A549 (cell line): Measurements from ENCODE around the gene MYO1E. TPM values are rescaled to one million over a fixed set of nuclear protein-coding genes. Genes with fewer than 3 reads are reported as not detected.
"Not testable (repeated sequence)": the region's sequence is repeated elsewhere in the genome, so short reads cannot be mapped to it uniquely, and the experiment has no call there.

ENCODE experiments used
- ATAC-seq, 2 experiments: fragments of 200-7000 bp in 1 of 2; fragments of >200 bp in 1 of 2; cut with Nextera tagmentation in 1 of 2; cut with Tn5 transposase in 1 of 2; 3 replicates each; pipeline versions ENCODE4 v1.8.0 to v1.9.1; 2018 to 2020; ENCODE audit warnings: mild to moderate bottlenecking in 1 of 2, moderate library complexity in 1 of 2
- CTCF ChIA-PET: fragments of 300-600 bp; sonication (Branson Sonifier 250); formaldehyde crosslinking; extraction: SDS; loops from one replicate; lab custom pipeline; 2021; ENCODE audit warnings: antibody characterized with exemption, inconsistent platforms; lab: Yijun Ruan, JAX
- POLR2A ChIA-PET: fragments of 350-600 bp; formaldehyde crosslinking; extraction: SDS; loops from one replicate; lab custom pipeline; 2021; ENCODE audit warnings: antibody characterized with exemption, inconsistent platforms; lab: Yijun Ruan, JAX
- DNase-seq, 2 experiments: peaks; one replicate each; pipeline versions ENCODE4 v3.0.0 to v3.0.0-alpha.2; 2011 to 2016; ENCODE audit warnings: low read depth in 1 of 2, low spot score in 1 of 2
- FAIRE-seq: peaks from 2 replicates; lab custom pipeline; 2011; peaks lifted over from hg19 to GRCh38; lab: Jason Lieb, UNC
- H3K27ac ChIP-seq, 2 experiments: fragments of >200 bp; sonication (Bioruptor Twin); formaldehyde crosslinking; 3 replicates each; pipeline ENCODE4 v1.5.1; 2016 to 2017
- H3K4me1 ChIP-seq: fragments of >200 bp; sonication (Bioruptor Twin); formaldehyde crosslinking; 3 replicates; pipeline ENCODE4 v1.6.1; 2016
- H3K4me2 ChIP-seq: fragments of >200 bp; sonication (Bioruptor Twin); formaldehyde crosslinking; 3 replicates; pipeline ENCODE4 v1.6.1; 2016
- H3K4me3 ChIP-seq: fragments of >200 bp; sonication (Bioruptor Twin); formaldehyde crosslinking; 3 replicates; pipeline ENCODE4 v1.5.1; 2016
- H3K9me3 ChIP-seq: fragments of >200 bp; sonication (Bioruptor Twin); formaldehyde crosslinking; 3 replicates; pipeline ENCODE4 v1.6.1; 2016
- BHLHE40 ChIP-seq: IDR thresholded peaks from 2 replicates; pipeline ENCODE4 v1.6.1; 2012; ENCODE audit warnings: low read depth, low read length, inconsistent platforms
- CEBPB ChIP-seq, 2 experiments: fragments of >200 bp in 1 of 2; sonication (Bioruptor Twin) in 1 of 2; formaldehyde crosslinking in 1 of 2; IDR thresholded peaks; 2 replicates each; pipeline ENCODE4 v1.6.1; 2012 to 2016
- CHD2 ChIP-seq: fragments of 150-350 bp; IDR thresholded peaks from 2 replicates; pipeline ENCODE4 v1.6.1; 2014; ENCODE audit warnings: low read length; ENCODE audit not compliant: partially characterized antibody
- EP300 ChIP-seq, 2 experiments: fragments of >200 bp; sonication (Bioruptor Twin); formaldehyde crosslinking; IDR thresholded peaks; 2 replicates in 1 of 2; 3 replicates in 1 of 2; pipeline ENCODE4 v1.6.1; 2016 to 2017
- FOSL2 ChIP-seq, 2 experiments: fragments of 450-650 bp in 1 of 2; fragments of >200 bp in 1 of 2; sonication (Bioruptor Twin) in 1 of 2; formaldehyde crosslinking; IDR thresholded peaks; 2 replicates each; pipeline versions ENCODE4 v1.5.0 to v1.6.1; 2016 to 2020; ENCODE audit warnings: mild to moderate bottlenecking in 1 of 2, moderate library complexity in 1 of 2
- FOXS1 ChIP-seq: fragments of 250-450 bp; sonication (Bioruptor Pico); IDR thresholded peaks from 2 replicates; pipeline ENCODE4 v1.5.0; 2020; ENCODE audit warnings: mild to moderate bottlenecking, moderate library complexity
- GATA3 ChIP-seq: IDR thresholded peaks from 2 replicates; pipeline ENCODE4 v1.6.1; 2012; ENCODE audit warnings: borderline replicate concordance
- HES2 ChIP-seq: fragments of >200 bp; sonication (Bioruptor Twin); formaldehyde crosslinking; IDR thresholded peaks from 2 replicates; pipeline ENCODE4 v1.6.1; 2016
- HMGXB4 ChIP-seq: fragments of 250-450 bp; sonication (Bioruptor Pico); IDR thresholded peaks from 2 replicates; pipeline ENCODE4 v1.5.0; 2021; ENCODE audit warnings: mild to moderate bottlenecking, moderate library complexity, borderline replicate concordance
- HOXA7 ChIP-seq: fragments of 250-450 bp; sonication (Bioruptor Pico); IDR thresholded peaks from 2 replicates; pipeline ENCODE4 v1.5.0; 2020; ENCODE audit warnings: mild to moderate bottlenecking, moderate library complexity
- JUN ChIP-seq, 2 experiments: fragments of >200 bp; sonication (Bioruptor Twin); formaldehyde crosslinking; IDR thresholded peaks; 2 replicates in 1 of 2; 3 replicates in 1 of 2; pipeline ENCODE4 v1.6.1; 2016 to 2017
- MAFK ChIP-seq: fragments of 450-650 bp; IDR thresholded peaks from 2 replicates; pipeline ENCODE4 v1.6.1; 2014; ENCODE audit not compliant: partially characterized antibody
- MAX ChIP-seq: IDR thresholded peaks from 2 replicates; pipeline ENCODE4 v1.6.1; 2012
- NPAS2 ChIP-seq: fragments of 250-450 bp; sonication (Bioruptor Pico); IDR thresholded peaks from 2 replicates; pipeline ENCODE4 v1.8.0; 2022; ENCODE audit warnings: mild to moderate bottlenecking, moderate library complexity, borderline replicate concordance
- POLR2AphosphoS2 ChIP-seq: conservative IDR thresholded peaks from 2 replicates; pipeline ENCODE4 v1.6.1; 2012; ENCODE audit warnings: low read length, improper control_type of control experiment, inconsistent platforms
- RARB ChIP-seq: fragments of 250-450 bp; sonication (Bioruptor Pico); IDR thresholded peaks from 2 replicates; pipeline ENCODE4 v1.8.0; 2021; ENCODE audit warnings: mild to moderate bottlenecking, moderate library complexity
- RCOR1 ChIP-seq: fragments of 150-350 bp; IDR thresholded peaks from 2 replicates; pipeline ENCODE4 v1.6.1; 2014; ENCODE audit warnings: antibody characterized with exemption, low read length, low read depth
- ZNF302 ChIP-seq: fragments of 250-450 bp; sonication (Bioruptor Pico); IDR thresholded peaks from 2 replicates; pipeline ENCODE4 v1.9.0; 2021; ENCODE audit warnings: inconsistent platforms, mild to moderate bottlenecking, moderate library complexity
- WGBS: methylation state at CpG from one replicate; pipeline ENCODE4 v1.1.6; 2017; ENCODE audit errors: missing lambda C conversion rate; 5-methylcytosine and 5-hydroxymethylcytosine counted together
- polyA plus RNA-seq, 4 experiments: library from polyadenylated mRNA; depleted of rRNA in 3 of 4; stranded (reverse); fragments of >200 nt; fragmentation: RNase III in 1 of 4; extraction: RNeasy Plus Mini Kit Qiagen cat#74134 plus additional on column Dnase treatment in 1 of 4; gene quantifications; 2 replicates in 3 of 4; 3 replicates in 1 of 4; pipeline ENCODE4 v1.2.3, GENCODE V29; 2011 to 2017

Gene MYO1E
- polyA plus RNA-seq, 2 of the 4 experiments (the other 2 are of a cell fraction), result 202 to 497 TPM

GRCh38 chr15:59131969-59132562 lies 240.6 kb downstream of the MYO1E start:
- no peak for ATAC-seq
- 94% methylated on average over 3 of the region's 3 CpGs for WGBS
- H3K9me3 ChIP-seq, result peaks cover 47% of the 10 kb centered on the region
- DNase-seq, result no peak
- no peak overlapping the region for H3K4me3 ChIP-seq
- ChIA-PET POLR2A (no interaction called here), CTCF (interaction anchor here (1.0 to 3.2 kb wide), 6 partner anchors 11 to 397 kb away, joined by 3 to 12 read pairs (median 4); no protein-coding TSS in a partner anchor)
- no peak overlapping the region for H3K27ac ChIP-seq
- TF ChIP-seq MAFK (no peak), HES2 (no peak), HMGXB4 (no peak), FOSL2 (IDR thresholded peaks at IDR 0.05) (no peak), FOSL2 (CRISPR knock-in tag; IDR thresholded peaks at IDR 0.05) (no peak), GATA3 (no peak), CHD2 (no peak), FOXS1 (CRISPR knock-in tag) (no peak), CEBPB (IDR thresholded peaks at IDR 0.05) (no peak), JUN (IDR thresholded peaks at IDR 0.05) (0 out of 5 replicates have a peak, but pooled peaks of 1 of the 2 experiments have one; percentile 23), ZNF302 (no peak), HOXA7 (CRISPR knock-in tag) (no peak), RARB (CRISPR knock-in tag) (no peak), RCOR1 (no peak), BHLHE40 (no peak), POLR2AphosphoS2 (0 out of 2 replicates have a peak, but pooled peaks have one; percentile 4), EP300 (IDR thresholded peaks at IDR 0.05) (no peak), NPAS2 (CRISPR knock-in tag) (no peak)
- H3K4me2 ChIP-seq, result no peak overlapping the region
- no peak for FAIRE-seq
- no peaks in the 10 kb centered on the region for H3K4me1 ChIP-seq

- Histone ChIP-seq H3K4me1 (no peaks in the 10 kb centered on the region), H3K27ac (no peak overlapping the region), H3K9me3 (peaks cover 53% of the 10 kb centered on the region), H3K4me3 (no peak overlapping the region), H3K4me2 (no peak overlapping the region)
- WGBS, result 95% methylated on average over 16 of the region's 16 CpGs
- TF ChIP-seq POLR2AphosphoS2 (0 out of 2 replicates have a peak, but pooled peaks have one; percentile 44), MAX (no peak)
- POLR2A ChIA-PET, result no interaction called here
- DNase-seq (no peak), FAIRE-seq (no peak), ATAC-seq (no peak; a peak in 1 of 6 replicates)
- CTCF ChIA-PET, result interaction anchor here (1.1 to 3.2 kb wide), 3 partner anchors 14 to 370 kb away, joined by 3 to 12 read pairs (median 3); no protein-coding TSS in a partner anchor
These were observed 241.2 kb downstream of the MYO1E start for GRCh38 chr15:59131456-59131855.

GRCh38 chr15:59127255-59127654 lies 245.4 kb downstream of the MYO1E start:
- POLR2A ChIA-PET, H3K4me2 ChIP-seq, H3K4me3 ChIP-seq, H3K27ac ChIP-seq, FAIRE-seq, DNase-seq, ATAC-seq, H3K4me1 ChIP-seq: not testable (repeated sequence)
- 93% methylated on average over 1 of the region's 1 CpG for WGBS
- H3K9me3 ChIP-seq, result peaks cover 56% of the 10 kb centered on the region
- CTCF ChIA-PET, result interaction anchor here (1.0 to 1.9 kb wide), 4 partner anchors 10 to 366 kb away, joined by 3 to 7 read pairs (median 3); no protein-coding TSS in a partner anchor

GRCh38 chr15:59125683-59126082 lies 247.0 kb downstream of the MYO1E start:
- CTCF ChIA-PET, result interaction anchor here (0.6 to 0.8 kb wide), 2 partner anchors 222 to 367 kb away, joined by 3 to 4 read pairs; no protein-coding TSS in a partner anchor
- H3K4me2 ChIP-seq, H3K4me1 ChIP-seq, ATAC-seq, POLR2A ChIA-PET, H3K27ac ChIP-seq, DNase-seq, FAIRE-seq, H3K4me3 ChIP-seq: not testable (repeated sequence)
- peaks cover 42% of the 10 kb centered on the region for H3K9me3 ChIP-seq
- WGBS, result 97% methylated on average over 4 of the region's 4 CpGs
- peak; percentile 53; the same call in 1 of the 2 replicates for TF ChIP-seq HOXA7 (CRISPR knock-in tag)
